Measurements from ENCODE around the gene LHX4.

DNA sequence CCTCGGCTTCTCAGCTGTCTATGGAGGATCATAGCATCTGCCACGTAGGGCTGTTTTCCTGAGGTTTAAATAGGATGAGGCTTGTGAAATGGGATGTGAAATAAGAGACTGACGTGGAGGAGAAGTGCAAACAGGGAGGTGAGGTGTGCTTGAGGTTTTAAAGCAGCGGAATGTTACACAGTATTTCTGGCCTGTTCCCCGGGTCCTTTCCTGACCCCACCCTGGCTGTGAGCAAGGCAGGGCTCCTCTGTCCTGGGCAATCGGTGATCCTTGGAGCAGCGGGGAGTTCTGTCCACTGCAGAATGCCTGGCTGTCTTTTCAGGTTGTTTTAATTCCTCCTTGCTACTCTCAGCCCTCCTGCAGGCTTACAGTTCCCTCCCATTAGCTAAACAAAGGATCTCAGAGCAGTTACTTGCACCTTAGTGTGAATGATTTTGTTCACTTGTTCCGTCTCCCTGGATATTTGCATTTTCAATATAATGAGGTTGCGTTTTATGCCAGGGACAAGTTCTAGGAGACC lies 38.6 kb downstream of the LHX4 start:
- TF ChIP-seq TAF1 (IDR thresholded peaks at IDR 0.05; ENCODE audit: low read depth) (no peak), RAD21 (IDR thresholded peaks at IDR 0.05; ENCODE audit: low read depth) (no peak), ZBTB7A (IDR thresholded peaks at IDR 0.05; ENCODE audit: low read depth) (no peak), CREB1 (IDR thresholded peaks at IDR 0.05; ENCODE audit: low read depth) (no peak), CEBPB (IDR thresholded peaks at IDR 0.05) (no peak), EP300 (IDR thresholded peaks at IDR 0.05; ENCODE audit: borderline replicate concordance) (no peak)
- TF ChIP-seq, protein P1, sequence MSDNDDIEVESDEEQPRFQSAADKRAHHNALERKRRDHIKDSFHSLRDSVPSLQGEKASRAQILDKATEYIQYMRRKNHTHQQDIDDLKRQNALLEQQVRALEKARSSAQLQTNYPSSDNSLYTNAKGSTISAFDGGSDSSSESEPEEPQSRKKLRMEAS (IDR thresholded peaks at IDR 0.05) = no peak

All from Ishikawa (cell line).